GM21360 (cell line): ENCODE measurements around the gene CD58.

Source experiments
- ATAC-seq: cut with Tn5 transposase; IDR thresholded peaks from one replicate; pipeline ENCODE4 v1.9.1; 2021; ENCODE audit warnings: mild to moderate bottlenecking, moderate library complexity; ENCODE audit not compliant: unreplicated experiment

Gene CD58

GRCh38 chr1:116545359-116545705 lies 25.5 kb downstream of the CD58 start:
- ATAC-seq, result no peak

- peak; percentile 48 for ATAC-seq
Measured at GRCh38 chr1:116544588-116545358, 26.1 kb downstream of the CD58 start.

DNA sequence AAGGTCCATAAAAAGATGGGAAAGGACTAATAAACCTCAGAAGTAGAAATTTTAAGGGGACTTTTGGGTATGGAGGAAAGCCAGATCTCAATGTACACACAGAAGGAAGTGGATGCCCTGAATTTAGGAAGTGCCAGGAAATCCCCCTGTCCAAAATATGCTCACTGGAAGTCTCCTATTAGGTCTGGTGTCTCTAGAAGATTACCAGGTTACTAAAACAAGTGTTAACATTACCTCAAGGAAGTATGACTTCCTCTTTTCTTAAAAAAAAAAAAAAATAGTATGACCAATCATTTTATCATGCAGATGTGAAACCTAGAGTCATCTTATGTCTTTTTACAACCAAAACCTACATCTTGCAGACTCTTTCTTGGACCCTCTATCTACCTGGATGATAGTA lies 30.7 kb downstream of the CD58 start:
- peak; percentile 47 for ATAC-seq

- peak; percentile 73 for ATAC-seq
Measured at GRCh38 chr1:116538544-116538943, 32.3 kb downstream of the CD58 start.

DNA sequence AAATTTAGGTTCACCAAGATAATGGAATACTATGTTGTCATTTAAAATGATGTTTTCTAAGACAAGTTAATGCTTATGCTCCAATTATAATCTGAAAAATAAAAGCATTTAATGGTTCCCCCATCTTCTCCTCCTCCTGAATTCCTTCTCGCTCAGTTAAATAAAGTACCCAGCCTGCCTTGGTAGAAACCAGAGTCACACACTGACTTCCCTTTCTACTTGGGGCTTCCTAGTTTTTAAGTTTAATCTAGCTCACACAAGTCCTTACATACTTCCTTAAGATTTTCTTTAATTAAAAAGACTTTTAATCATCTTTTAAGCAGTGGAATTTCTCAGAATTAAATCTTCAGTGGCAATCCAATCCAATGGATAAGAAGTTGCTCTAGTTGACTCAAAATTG lies 32.9 kb downstream of the CD58 start:
- no peak for ATAC-seq

GRCh38 chr1:116537040-116537831 lies 33.6 kb downstream of the CD58 start:
- no peak for ATAC-seq

- ATAC-seq, result no peak
Measured at GRCh38 chr1:116534014-116534739, 36.6 kb downstream of the CD58 start.

- ATAC-seq, result no peak
Measured at GRCh38 chr1:116533429-116533820, 37.4 kb downstream of the CD58 start.

- ATAC-seq, result no peak
Measured at GRCh38 chr1:116532671-116533428, 38.0 kb downstream of the CD58 start.

GRCh38 chr1:116531917-116532316 lies 38.9 kb downstream of the CD58 start:
- ATAC-seq, result no peak

GRCh38 chr1:116529681-116530080 lies 41.1 kb downstream of the CD58 start:
- ATAC-seq, result no peak

DNA sequence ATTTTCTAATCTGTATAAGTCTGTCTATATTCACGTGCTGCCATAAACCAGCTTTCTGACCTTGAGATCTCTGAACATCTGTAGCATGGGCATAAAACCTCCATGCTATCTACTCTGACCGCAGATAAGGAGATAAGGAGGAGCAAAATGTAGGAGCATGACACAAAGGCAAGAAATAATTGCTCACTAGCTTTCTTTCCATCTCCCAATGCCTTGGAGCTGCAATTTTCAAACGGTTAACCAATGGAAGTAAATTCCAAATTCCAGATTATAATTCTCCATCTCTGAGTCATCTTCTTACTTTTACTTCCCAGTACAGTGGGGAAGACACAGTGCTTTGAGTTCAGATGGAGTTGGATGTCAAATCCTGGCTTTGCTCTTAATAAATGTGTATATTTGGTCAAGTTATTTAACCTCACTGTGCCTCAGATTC lies 41.6 kb downstream of the CD58 start:
- ATAC-seq, result no peak

- no peak for ATAC-seq
Measured at GRCh38 chr1:116528329-116529083, 42.3 kb downstream of the CD58 start.

GRCh38 chr1:116525440-116525839 lies 45.4 kb downstream of the CD58 start:
- no peak for ATAC-seq

GRCh38 chr1:116521186-116521585 lies 49.6 kb downstream of the CD58 start:
- no peak for ATAC-seq

DNA sequence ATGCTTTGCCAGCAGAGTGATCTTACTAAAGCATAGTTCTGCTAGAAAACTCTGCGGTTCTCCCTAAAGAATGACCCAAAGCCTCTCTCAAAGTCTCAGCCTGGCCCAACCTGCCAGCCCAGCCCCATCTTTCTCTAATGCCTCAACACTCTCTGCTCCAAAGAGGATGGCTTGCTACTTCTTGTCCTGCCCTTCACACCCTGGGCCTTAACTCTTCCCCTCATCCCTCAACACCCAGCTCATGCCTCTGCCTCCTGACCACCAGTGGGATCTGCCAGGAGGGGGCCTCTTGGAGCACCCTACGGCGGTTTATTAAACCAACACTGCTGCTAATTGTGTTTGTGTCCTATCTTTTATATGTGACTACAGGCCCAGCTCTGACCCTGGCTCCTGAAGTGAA lies 52.4 kb downstream of the CD58 start:
- ATAC-seq, result no peak

- ATAC-seq, result no peak
Measured at GRCh38 chr1:116516631-116517030, 54.2 kb downstream of the CD58 start.

- ATAC-seq, result no peak
Measured at GRCh38 chr1:116515702-116516101, 55.1 kb downstream of the CD58 start.

DNA sequence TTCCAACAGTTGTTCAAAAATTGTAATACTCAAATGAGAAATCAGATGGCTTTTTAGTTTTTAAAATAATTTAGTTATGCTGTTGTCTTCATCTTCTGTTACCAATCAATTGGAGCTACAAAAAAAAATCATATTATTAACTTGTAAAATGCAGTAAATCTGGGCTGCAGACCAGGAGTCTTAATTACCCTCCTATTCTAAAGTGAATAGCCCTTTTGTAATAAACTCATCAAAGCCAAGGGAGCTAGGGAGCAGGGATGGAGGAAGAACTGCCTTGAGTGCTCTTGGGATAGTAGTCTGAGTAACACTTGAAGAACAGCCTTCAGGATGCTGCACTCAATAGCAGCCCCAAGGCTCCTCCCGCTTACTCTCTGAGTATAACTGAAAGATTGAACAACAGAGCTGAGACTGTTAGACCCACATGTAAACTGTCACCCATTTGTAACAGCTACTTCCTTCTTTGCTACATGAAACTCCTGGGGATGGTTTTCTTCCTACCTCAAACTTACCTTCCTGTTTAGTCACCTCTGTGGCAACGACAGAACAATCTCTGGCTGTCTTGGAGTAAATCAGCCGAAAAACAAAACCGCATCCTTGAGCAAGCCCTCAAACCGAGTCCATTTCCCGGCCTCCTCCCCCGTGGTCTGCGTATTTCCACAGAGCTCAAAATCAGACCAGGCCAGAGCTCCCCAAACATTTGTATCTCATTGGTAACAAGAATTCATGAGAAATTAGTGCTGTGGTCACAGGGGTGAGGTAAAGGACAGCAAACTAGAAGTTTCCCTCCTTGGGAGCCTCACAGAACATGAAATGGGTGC lies 55.9 kb downstream of the CD58 start:
- peak; percentile 60 for ATAC-seq
